Astrocyte of the cerebellum (primary cell): ENCODE measurements around the gene DHRS12.
A peak's percentile ranks its signal among the peaks of the same experiment; 100 is the strongest.

Experiments used
- DNase-seq: peaks from one replicate; pipeline ENCODE4 v3.0.0-alpha.2; 2011; ENCODE audit warnings: low read depth
- H3K4me3 ChIP-seq: 2 replicates; pipeline ENCODE4 v1.5.1; 2011; ENCODE audit warnings: mild to moderate bottlenecking, low read depth, low read length, moderate library complexity
- in situ Hi-C: cut with HindIII; loops from 2 replicates; pipeline ENCODE4 v1.10.0; 2017; ENCODE audit warnings: low sequenced_read_pairs
- TF ChIP-seq, protein P1 (sequence below): IDR thresholded peaks from 2 replicates; pipeline ENCODE4 v1.5.1; 2012; ENCODE audit warnings: low read length, low read depth, moderate library complexity, mild to moderate bottlenecking; ENCODE audit errors: missing control alignments

DHRS12 gene, protein sequence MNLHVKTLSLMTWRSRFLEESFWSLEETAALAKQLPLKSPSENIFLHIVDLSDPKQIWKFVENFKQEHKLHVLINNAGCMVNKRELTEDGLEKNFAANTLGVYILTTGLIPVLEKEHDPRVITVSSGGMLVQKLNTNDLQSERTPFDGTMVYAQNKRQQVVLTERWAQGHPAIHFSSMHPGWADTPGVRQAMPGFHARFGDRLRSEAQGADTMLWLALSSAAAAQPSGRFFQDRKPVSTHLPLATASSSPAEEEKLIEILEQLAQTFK

DNA sequence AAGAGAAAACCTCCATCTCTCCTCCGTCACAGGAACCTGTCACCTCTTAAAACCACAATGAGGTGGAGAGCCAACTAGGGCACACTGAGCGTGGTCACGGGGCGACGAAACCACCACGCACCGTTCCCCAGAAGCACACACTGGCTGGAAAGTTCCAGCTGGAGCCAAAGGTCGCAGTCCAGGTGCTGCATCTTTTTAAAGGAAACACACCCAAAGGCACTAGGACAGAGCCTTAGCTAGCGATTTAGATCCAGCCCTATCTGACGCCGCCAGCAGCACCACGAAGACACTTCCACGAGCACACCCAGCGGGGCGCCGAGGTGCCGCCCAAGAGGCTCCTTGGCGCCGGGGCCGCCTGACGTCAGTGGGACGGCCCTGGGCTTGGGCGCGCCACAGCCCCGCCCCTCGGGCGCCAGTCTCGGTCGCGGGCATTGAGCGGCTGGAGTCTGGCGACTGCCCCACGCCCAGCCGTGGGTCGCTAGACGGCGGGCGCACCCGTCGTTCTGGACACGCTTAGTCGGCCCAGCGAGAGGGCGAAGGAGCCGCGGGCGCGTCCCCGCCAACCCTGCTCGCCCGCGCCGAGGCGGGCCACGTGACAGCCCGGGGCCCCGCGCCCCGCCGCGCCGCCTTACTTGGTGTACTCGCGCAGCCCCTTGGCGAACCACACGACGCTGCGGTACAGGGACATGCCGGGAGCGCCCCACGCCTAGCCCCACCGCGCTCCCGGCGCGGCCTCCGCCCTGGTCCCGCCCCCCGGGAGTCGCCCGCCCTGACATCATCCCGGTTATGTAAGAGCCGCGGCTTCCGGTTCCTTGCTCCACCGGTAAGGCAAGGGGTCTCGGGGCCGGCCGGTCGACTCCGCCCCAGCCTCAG is at the start of gene DHRS12:
Gene DHRS12 (minus strand): TSS at position 742 of the 873 bp plus-strand sequence. CDS start 4,504 bp downstream, outside the sequence.
- in situ Hi-C loops: no loop called here
- TF ChIP-seq, protein P1, sequence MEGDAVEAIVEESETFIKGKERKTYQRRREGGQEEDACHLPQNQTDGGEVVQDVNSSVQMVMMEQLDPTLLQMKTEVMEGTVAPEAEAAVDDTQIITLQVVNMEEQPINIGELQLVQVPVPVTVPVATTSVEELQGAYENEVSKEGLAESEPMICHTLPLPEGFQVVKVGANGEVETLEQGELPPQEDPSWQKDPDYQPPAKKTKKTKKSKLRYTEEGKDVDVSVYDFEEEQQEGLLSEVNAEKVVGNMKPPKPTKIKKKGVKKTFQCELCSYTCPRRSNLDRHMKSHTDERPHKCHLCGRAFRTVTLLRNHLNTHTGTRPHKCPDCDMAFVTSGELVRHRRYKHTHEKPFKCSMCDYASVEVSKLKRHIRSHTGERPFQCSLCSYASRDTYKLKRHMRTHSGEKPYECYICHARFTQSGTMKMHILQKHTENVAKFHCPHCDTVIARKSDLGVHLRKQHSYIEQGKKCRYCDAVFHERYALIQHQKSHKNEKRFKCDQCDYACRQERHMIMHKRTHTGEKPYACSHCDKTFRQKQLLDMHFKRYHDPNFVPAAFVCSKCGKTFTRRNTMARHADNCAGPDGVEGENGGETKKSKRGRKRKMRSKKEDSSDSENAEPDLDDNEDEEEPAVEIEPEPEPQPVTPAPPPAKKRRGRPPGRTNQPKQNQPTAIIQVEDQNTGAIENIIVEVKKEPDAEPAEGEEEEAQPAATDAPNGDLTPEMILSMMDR: no peak
- peak within 1 kb of the TSS; percentile 65 for H3K4me3 ChIP-seq
- DNase-seq: peak; percentile 37

DNA sequence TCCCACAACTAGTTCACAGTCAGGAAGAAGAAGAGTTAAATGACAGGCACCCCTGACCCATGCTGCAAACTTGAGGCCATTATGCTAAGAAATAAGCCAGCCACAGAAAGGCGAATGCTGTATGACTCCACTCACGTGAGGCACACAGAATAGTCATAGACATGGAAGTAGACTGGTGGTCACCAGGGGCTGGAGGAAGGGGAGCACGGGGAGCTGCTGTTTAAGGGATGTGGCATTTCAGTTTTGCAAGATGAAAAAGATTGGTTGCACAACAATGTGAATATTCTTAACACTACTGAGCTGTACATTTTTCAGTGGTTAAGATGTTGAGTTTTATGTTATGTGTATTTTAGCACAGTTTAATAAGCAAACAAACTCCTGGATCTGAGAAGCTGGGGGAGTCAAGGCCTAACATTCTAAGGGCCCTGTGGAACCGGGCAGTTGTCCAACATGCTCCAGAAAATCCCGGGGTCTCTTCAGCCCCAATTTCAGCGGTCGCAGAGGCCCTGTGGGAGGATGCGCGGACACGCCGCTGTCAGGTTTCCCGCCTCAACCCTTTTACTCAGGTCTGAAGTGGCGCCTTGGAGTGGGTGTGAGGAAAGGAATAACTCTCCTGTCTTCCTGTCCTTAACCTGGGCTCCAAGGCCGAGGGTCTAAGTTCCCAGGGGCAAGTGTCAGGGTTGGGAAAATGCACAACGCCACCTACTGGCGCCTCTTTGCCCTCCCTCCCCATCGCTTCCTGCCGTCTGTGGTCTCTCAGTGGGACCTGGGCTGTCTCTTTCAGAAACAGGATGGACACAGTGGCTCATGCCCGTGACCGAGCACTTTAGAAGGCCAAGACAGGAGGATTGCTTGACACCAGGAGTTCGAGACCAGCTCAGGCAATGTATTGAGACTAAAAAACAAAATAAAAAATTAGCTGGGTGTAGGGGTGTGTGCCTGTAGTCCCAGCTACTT is 45.5 kb upstream of the DHRS12 start:
- no peak overlapping the region for H3K4me3 ChIP-seq
- no peak for DNase-seq
- TF ChIP-seq, protein P1: peak; percentile 50
- in situ Hi-C loops: no loop called here

DNA sequence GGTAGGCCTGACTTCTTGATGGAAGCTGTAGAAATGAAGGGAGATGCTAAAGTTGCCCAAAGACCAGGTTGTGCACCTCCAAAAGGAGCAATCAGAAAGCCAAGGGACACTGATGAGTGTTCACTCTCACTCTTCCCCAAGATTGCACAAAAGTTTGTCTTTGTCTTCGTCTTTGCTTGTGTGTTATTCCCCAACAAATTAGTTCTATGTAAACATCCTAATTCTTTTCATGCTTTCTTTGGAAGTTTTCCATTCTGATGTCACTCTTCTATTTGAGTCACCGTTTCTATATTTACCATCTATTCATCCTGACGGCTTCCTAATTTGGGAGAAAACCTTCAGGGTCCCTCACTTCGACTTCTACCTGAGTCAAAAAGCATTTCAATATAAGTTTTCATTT is 44.7 kb upstream of the DHRS12 start:
- in situ Hi-C loops: no loop called here
- TF ChIP-seq, protein P1: no peak
- no peak overlapping the region for H3K4me3 ChIP-seq
- no peak for DNase-seq

DNA sequence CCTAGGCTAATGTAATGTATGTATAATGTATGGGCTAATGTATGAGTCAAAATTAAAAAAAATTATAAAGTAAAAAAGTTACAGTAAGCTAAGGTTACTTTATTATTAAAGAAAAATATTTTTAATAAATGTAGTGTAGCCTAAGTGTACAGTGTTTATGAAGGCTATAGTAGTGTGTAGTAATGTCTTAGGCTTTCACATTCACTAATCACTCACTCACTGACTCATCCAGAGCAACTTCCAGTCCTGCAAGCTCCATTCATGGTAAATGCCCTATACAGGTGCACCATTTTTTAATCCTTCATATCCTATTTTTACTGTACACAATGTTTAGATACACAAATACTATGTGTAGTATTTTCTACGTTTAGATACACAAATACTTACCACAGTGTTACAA is 42.8 kb upstream of the DHRS12 start:
- TF ChIP-seq, protein P1: no peak
- in situ Hi-C loops: no loop called here
- DNase-seq: no peak
- no peak overlapping the region for H3K4me3 ChIP-seq

DNA sequence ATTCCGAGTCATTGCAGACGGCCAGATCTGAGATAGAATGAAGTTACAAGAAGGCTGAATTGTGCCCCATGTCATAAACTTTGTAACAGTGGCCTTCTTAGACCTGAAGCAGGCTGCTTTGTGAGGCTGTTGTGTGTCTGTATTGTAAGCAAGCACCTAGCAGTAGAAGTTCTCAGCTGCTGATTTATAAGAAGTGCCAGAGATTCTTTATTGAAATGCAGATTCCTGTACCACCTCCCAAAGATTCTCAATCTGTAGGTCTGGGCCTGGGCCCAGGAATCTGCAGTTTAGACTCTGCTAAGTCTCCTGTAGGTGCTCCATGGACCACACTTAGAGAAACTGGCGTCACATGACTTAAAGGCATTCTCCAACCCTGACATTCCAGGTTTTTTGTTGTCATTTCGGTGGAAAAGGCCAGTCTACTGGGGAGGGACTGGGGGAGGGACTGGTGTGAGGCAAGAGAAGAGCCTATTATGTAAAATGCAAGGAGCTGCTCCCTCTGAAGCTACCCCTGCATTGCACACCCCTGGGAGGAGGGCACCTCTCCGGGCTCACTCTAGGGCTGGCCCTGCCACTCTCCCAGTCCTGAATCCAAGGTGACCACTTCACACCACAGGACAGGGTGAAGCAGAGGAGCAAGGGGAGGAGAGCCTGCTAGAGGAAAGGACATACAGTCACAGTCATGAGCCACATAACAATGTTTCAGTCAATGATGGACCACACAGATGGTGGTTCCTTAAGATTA is 41.8 kb upstream of the DHRS12 start:
- in situ Hi-C loops: no loop called here
- DNase-seq: no peak
- no peak overlapping the region for H3K4me3 ChIP-seq
- TF ChIP-seq, protein P1: no peak
